GM10847 (cell line): ENCODE results near the gene RDH13.

Experiments
- POLR2A ChIP-seq: IDR thresholded peaks from 2 replicates; pipeline ENCODE4 v1.6.1; 2011; ENCODE audit not compliant: insufficient read length; ENCODE audit errors: extremely low read depth

RDH13 gene

GRCh38 chr19:55044771-55045716 is 17.9 kb downstream of the RDH13 start:
- no peak for TF ChIP-seq POLR2A

- TF ChIP-seq POLR2A = no peak
Measured at GRCh38 chr19:55044286-55044685, 18.7 kb downstream of the RDH13 start.

DNA sequence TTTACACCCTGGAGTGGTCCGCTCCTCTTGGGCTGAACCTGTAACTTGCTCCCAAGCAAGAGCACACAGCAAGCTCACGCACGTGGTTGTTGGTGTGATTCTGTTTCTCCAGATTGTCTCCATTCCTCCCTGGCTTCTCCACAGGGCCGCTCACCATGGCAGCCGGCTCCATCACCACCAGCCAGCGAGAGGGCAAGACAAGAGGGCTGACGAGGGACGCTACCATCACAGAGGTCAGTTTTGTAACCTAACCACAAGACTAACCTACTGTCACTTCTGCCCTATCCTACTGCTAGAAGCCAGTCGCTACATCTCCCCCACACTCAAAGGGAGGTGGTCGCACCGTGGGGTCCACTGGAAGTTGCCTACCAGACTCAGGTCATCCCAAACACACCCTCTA is 20.3 kb downstream of the RDH13 start:
- no peak for TF ChIP-seq POLR2A

- no peak for TF ChIP-seq POLR2A
Measured at GRCh38 chr19:55042344-55042678, 20.6 kb downstream of the RDH13 start.

GRCh38 chr19:55041627-55042343 is 21.2 kb downstream of the RDH13 start:
- no peak for TF ChIP-seq POLR2A

DNA sequence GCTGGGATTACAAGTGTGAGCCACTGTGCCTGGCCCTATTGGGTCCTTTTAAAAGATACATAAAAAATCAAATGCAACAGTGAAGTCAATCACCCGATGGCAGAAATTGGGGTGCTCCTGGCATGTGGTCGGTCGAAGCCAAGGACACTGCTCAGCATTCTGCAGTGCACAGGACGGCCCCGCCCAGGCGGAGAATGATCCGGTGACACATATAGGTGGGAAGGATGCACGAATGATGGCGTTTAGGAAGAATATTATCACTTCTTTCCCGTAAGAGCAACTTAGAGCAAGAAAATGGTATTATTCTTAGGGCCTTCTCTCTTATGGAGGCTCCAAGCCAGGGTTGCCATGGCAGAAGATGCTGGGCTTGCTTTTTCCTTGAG is 21.7 kb downstream of the RDH13 start:
- no peak for TF ChIP-seq POLR2A

- no peak for TF ChIP-seq POLR2A
Measured at GRCh38 chr19:55036058-55036457, 26.9 kb downstream of the RDH13 start.

DNA sequence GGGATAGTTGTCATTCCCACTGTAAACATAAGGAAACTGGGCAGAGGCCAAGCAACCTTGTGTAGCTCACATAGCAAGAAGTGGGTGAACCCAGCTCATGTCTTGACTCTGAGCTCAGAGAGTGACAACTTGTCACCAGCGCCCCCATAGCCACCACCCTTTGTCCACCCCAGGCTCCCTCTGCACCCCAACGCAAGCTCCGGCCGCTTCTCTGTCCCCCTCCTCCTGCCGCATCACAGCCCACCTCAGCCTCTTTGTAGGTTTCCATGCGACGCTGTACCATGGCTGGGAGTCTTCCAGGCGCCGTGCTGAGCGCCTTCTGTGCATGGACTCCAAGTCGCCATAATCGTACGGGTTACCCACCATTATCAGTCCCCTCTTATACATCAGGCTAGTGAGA is 28.2 kb downstream of the RDH13 start:
- TF ChIP-seq POLR2A = no peak

GRCh38 chr19:55032170-55032800 is 30.7 kb downstream of the RDH13 start:
- no peak for TF ChIP-seq POLR2A

GRCh38 chr19:55031178-55031577 is 31.8 kb downstream of the RDH13 start:
- no peak for TF ChIP-seq POLR2A

DNA sequence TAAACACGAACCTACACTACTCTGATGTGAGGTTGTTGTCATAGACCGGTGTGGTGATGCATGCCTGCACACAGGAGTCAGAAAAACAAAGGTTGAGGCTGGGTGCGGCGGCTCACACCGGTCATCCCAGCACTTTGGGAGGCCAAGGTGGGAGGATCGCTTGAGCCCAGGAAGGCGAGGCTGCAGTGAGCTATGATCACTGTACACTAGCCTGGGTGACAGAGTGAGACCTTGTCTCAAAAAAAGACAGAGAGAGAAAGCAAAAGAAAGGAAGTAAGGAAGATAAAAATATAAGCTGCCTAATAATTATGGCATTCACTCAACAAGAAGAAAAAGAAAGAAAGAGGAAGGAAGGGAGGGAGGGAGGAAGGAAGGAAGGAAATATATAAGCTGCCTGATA is 34.2 kb downstream of the RDH13 start:
- no peak for TF ChIP-seq POLR2A

DNA sequence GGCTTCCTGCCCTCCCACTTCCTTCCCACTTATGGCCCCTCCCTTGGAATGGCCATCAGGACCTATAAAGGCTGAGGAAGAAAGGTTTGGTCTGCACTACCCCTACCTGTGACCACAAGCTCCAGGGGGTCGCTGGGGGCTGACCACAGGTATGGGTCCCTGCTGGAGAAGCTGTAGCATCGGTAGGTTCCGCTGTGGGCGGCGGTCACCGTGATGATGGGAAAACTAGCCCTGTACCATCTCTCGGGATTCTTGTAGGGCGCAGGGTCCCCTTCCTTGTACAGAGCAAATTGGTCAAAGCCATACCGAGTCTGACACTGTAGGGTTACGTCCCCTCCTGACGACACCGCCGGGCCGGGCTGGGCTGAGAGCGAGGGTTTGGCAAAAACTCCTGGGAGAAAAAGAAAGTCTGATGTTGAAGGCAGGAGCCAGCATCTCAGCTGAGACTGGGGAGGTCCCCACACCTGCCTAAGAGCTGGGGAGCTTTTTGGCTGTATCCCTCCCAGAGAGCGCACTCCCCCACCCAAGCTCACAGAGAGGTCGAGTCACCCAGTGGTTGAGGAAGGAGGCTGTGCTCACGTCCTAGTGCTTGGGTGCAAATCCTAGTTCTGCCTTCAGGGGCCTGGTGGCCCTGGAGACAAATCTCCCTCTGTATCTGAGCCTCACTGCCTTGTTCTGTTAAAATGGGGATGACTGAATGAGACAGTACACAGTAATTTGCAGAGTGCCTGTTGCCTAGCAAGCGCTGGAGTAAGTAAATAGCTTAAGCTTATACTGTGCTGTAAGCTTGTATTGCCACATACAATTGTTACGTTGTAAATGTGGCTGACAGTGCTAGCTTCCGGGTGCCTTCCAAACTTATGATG is 35.2 kb downstream of the RDH13 start:
- no peak for TF ChIP-seq POLR2A

GRCh38 chr19:55024111-55024510 is 38.8 kb downstream of the RDH13 start:
- no peak for TF ChIP-seq POLR2A

DNA sequence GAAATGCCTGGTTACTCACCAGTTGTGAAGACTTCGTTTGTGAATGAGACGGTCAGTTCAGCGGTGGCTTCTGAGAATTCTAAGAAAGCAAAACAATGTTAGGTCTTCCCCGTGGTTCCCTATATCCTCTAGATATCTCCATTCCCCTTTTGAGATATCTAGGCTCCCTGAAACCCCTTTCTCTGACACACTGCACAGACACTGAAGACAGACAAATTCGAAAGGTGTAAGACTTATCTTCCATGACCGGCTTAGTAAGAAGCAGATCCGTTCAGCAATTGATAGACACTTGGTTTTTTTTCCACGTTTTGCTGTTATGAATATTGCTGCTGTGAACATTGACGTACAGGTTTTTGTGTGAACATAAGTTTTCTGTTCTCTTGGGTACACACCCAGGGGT is 44.3 kb downstream of the RDH13 start:
- no peak for TF ChIP-seq POLR2A

- no peak for TF ChIP-seq POLR2A
Measured at GRCh38 chr19:55018216-55018615, 44.7 kb downstream of the RDH13 start.

DNA sequence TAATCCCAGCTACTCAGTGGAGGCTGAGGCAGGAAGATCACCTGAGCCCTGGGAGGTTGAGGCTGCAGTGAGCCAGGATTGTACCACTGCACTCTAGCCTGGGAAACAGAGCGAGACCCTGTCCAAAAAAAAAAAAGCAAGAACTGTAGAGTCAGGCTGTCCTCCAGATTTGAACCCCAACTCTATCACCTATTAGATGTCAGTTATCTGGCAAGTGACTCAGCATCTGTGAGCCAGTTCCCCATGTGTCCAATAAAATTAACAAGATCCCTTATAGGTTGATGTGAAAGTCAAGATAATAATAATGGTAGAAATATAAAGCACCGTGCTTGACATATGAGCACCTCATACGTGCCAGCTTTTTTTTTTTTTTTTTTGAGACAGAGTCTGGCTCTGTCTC is 46.9 kb downstream of the RDH13 start:
- no peak for TF ChIP-seq POLR2A

- TF ChIP-seq POLR2A = no peak
Measured at GRCh38 chr19:55015126-55015525, 47.8 kb downstream of the RDH13 start.
